GM19238 (cell line): ENCODE results near the gene SLC25A43.

Experiments
- DNase-seq: peaks from one replicate; pipeline ENCODE4 v3.0.0; 2011; ENCODE audit warnings: low spot score; ENCODE audit not compliant: insufficient read length

Gene SLC25A43

DNA sequence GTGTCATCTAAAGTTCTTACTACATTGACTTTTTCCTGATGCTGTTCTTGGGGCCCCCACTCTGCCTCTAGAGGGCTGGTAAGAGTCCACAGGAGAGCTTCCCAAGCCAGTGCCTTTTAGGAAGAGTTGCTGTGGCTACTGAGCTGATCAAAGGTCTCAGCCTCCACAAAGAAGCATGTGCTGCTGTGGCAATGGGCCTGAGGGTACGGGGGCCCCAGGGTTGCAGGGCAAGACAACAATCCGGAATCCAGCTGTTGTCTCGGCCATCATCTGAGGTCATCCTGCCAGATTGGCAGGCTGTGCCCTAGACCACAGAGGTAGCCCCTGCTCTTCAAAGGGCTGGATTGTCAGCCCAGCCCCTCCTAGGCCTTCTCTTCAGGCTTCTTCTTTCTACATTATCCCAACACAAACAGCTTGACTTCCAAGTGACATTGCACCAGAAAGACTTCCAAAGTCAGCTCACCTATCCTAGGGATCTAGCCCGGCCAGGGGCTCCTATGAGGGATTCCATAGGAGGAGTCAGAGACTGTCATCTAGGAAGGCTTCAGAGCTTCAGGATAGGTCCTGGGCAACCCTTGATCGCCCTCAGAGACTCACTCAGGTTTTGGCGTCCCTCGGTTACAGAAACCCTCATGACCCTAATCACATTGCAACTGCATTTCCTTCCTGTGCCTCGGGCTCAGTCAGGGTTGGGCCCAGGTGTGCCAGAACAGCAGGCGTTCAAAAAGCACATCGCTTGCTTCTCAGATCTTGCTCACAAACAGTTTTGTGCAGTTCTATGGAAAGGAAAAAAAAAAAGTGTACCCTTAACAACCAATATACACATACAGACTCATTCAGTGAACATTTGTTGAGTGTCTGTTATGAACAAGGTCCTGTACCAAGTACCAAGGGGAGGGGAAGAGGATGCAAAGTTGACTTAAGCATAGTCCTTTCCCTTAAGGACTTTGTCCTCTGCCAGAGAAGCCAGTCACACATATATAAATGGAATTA, 96.9 kb downstream of the SLC25A43 start:
- no peak for DNase-seq

DNA sequence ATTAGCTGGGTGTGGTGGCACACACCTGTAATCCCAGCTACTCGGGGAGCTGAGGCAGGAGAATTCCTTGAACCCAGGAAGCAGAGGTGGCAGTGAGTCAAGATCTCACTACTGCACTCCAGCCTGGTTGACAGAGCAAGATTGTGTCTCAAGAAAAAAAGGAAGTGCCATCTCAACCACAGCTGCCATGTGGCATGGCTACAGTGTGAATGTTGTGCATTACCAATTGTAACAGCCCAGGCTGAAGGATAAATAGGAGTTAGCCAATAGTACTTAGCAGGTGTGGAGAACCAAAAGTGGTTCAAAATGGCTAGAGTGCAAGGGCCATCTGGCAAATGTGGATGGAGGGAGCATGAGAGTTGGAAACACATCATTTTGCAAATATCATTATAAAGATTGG, 98.0 kb downstream of the SLC25A43 start:
- no peak for DNase-seq

DNA sequence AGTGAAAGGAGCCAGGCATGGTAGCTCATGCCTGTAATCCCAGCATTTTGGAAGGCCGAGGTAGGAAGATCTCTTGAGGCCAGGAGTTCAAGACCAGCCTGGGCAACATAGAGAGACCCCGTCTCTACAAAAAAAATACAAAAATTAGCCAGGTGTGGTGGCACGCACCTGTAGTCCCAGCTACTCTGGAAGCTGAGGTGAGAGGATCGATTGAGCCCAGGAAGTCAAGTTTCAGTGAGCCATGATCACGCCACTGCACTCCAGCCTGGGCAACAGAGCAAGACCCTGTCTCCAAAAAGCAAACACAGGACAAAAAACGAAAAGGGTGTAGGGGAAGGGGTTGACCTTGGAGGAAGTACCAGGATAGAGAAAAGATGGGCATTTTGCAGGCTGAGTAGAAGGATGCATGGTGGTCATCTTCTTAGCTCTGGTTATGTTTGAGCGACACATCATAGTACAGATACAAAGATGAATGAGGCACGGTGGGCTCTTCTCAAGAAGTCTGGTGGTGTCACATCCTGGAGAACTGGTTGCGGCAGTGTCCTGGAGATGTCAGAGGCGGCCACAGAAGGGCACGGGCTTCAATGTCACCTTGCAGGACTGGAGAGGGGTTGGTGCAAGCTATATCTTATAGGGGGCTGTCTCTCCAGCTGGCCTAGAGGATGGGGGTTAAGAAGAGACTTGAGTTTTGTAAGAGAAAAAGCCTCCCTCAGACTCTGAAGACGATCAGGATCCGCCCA, 101.1 kb downstream of the SLC25A43 start:
- DNase-seq: no peak

DNA sequence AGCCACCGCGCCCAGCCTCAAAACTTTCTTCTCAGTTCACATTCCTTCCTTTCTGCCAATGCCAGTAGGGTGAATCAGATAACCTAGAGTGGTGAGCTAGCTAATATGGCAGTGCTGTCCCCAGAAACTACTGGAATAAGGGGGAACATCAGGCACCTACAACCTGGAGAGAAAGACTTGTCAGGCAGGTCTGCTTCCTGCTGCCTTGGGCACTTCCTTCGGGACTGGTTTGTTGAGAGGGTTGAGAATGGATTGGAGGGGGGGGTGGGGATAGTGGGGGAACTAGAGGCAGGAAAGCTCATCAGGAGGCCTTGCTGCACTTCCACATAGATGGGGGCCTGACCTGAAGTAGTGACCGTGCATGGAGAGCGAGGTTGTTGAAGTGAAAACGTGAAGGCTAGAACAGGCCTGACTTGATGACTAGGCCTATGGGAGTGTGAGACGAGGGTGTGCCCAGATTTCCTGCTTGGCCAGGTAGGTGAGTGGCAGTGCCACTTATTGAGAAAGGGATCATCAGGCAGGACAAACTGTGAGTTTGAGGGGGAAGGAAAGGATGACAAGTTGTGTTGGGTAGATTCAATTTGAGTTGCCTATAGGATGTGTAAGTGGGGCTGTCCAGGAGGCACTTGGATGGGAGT, 102.5 kb downstream of the SLC25A43 start:
- DNase-seq: no peak

DNA sequence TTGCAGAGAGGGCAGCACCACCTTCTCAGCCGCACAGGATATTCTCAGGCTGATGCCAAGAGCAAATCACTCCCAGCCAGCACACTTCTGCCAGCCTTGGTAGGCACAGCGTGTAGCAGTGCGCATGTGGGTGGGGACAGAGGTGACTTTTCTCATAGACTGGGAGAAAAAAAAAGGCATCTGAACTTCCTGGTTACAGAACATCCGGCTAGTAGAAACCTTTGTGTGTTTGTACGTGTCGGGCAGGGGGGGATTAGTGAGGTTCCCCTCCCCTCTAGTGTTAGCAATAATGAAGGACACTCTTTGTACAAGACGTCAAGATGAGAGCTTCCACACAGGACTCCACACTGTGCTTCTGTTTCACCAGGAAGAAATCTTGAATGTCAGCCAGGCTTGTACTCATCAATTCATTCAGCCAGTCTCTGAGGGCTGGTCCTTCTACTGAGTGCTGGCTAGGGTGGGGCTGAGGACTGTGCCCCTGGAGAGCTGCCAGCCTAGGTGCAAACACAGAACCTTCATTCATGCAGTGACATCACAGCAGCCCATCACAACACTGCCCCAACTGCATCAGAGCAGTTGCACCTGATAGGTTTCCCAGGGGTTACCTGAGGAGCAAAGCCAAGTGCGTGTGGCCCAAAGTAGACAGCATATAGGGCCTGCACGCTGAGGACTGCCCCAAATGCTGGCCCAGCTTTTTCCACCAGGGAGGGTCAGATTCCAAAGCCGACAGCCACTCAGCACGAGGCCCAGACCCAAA, 103.8 kb downstream of the SLC25A43 start:
- no peak for DNase-seq

DNA sequence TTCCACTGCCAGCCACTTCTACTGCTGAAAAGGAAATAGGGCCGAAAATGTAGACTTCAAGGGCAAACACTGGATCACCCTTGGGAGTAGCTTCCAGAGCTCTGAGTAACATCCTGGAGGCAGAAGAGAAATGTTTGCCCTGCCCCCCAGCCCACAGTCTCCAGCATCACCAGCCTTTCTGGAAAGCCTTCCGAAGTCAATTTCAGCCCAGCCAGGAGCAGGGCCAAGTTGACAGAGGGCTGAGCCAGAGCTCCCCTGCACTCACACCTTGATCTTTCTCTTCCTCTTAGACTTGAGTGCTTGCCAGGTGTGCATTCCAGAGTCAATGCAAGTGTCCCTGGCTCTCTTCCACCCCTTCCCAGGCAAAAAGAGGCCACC, 104.3 kb downstream of the SLC25A43 start:
- no peak for DNase-seq
